HS-27A (cell line): ENCODE results near the gene SYPL2.
"Not testable (repeated sequence)": the region's sequence is repeated elsewhere in the genome, so short reads cannot be mapped to it uniquely, and the experiment has no call there.

Experiments
- DNase-seq: peaks from one replicate; pipeline ENCODE4 v3.0.0-alpha.2; 2012; ENCODE audit warnings: low read depth, missing footprints

The SYPL2 gene

GRCh38 chr1:109472779-109473178, 6.4 kb downstream of the SYPL2 start:
- DNase-seq: no peak

GRCh38 chr1:109473284-109474057, 7.1 kb downstream of the SYPL2 start:
- not testable (repeated sequence) for DNase-seq

- no peak for DNase-seq
These were observed 8.4 kb downstream of the SYPL2 start for GRCh38 chr1:109474697-109475096.

- DNase-seq: no peak
These were observed 8.9 kb downstream of the SYPL2 start for GRCh38 chr1:109475261-109475660.

GRCh38 chr1:109476825-109477224, 10.5 kb downstream of the SYPL2 start:
- no peak for DNase-seq

GRCh38 chr1:109477821-109478220, 11.5 kb downstream of the SYPL2 start:
- DNase-seq: no peak

GRCh38 chr1:109478806-109479205, 12.5 kb downstream of the SYPL2 start:
- DNase-seq: no peak

GRCh38 chr1:109479311-109479710, 13.0 kb downstream of the SYPL2 start:
- DNase-seq: no peak

GRCh38 chr1:109479901-109480300, 13.6 kb downstream of the SYPL2 start:
- DNase-seq: no peak

GRCh38 chr1:109481646-109482045, 15.3 kb downstream of the SYPL2 start:
- no peak for DNase-seq

GRCh38 chr1:109482242-109482641, 15.9 kb downstream of the SYPL2 start:
- no peak for DNase-seq

- DNase-seq: no peak
These were observed 16.7 kb downstream of the SYPL2 start for GRCh38 chr1:109482791-109483671.

GRCh38 chr1:109483672-109484518, 17.5 kb downstream of the SYPL2 start, which contains the start of gene ATXN7L2:
TSS of gene ATXN7L2 (plus strand) at chr1:109483905. CDS start at chr1:109483954, 49 bp downstream.
- DNase-seq: peak; percentile 68

- no peak for DNase-seq
These were observed 18.2 kb downstream of the SYPL2 start for GRCh38 chr1:109484519-109484975.

GRCh38 chr1:109485001-109485400, 18.7 kb downstream of the SYPL2 start:
- DNase-seq: no peak

- no peak for DNase-seq
These were observed 20.9 kb downstream of the SYPL2 start for GRCh38 chr1:109487261-109487660.

- DNase-seq: no peak
These were observed 21.9 kb downstream of the SYPL2 start for GRCh38 chr1:109488201-109488600.

- DNase-seq: no peak
These were observed 22.4 kb downstream of the SYPL2 start for GRCh38 chr1:109488696-109489095.

- no peak for DNase-seq
These were observed 23.9 kb downstream of the SYPL2 start for GRCh38 chr1:109490029-109490933.

GRCh38 chr1:109490934-109491302, 24.6 kb downstream of the SYPL2 start:
- DNase-seq: no peak

- DNase-seq: no peak
These were observed 25.0 kb downstream of the SYPL2 start for GRCh38 chr1:109491372-109491771.
